GM18861 (cell line): Measurements from ENCODE around the gene TK2.
"Not testable (repeated sequence)": the region's sequence is repeated elsewhere in the genome, so short reads cannot be mapped to it uniquely, and the experiment has no call there.

ENCODE experiments used
- ATAC-seq: cut with Tn5 transposase; IDR thresholded peaks from one replicate; pipeline ENCODE4 v1.9.1; 2021; ENCODE audit not compliant: unreplicated experiment

TK2 gene

GRCh38 chr16:66521252-66521713 is 28.6 kb downstream of the TK2 start:
- ATAC-seq, result no peak

- no peak for ATAC-seq
Observed at GRCh38 chr16:66520406-66521170, 29.3 kb downstream of the TK2 start.

- no peak for ATAC-seq
Observed at GRCh38 chr16:66519482-66520373, 30.2 kb downstream of the TK2 start.

- ATAC-seq, result no peak
Observed at GRCh38 chr16:66517586-66518263, 32.2 kb downstream of the TK2 start.

- ATAC-seq, result peak; percentile 92
Observed at GRCh38 chr16:66516808-66517585, 32.9 kb downstream of the TK2 start.

GRCh38 chr16:66516509-66516807 is 33.5 kb downstream of the TK2 start:
- no peak for ATAC-seq

- ATAC-seq, result no peak
Observed at GRCh38 chr16:66515596-66516508, 34.1 kb downstream of the TK2 start.

- not testable (repeated sequence) for ATAC-seq
Observed at GRCh38 chr16:66514980-66515595, 34.8 kb downstream of the TK2 start.

GRCh38 chr16:66514391-66514790 is 35.5 kb downstream of the TK2 start:
- ATAC-seq, result not testable (repeated sequence)

- no peak for ATAC-seq
Observed at GRCh38 chr16:66513111-66513723, 36.7 kb downstream of the TK2 start.

GRCh38 chr16:66512272-66513110 is 37.4 kb downstream of the TK2 start:
- ATAC-seq, result no peak

- ATAC-seq, result no peak
Observed at GRCh38 chr16:66511602-66512271, 38.2 kb downstream of the TK2 start.

- ATAC-seq, result no peak
Observed at GRCh38 chr16:66510711-66511601, 39.0 kb downstream of the TK2 start.

- ATAC-seq, result no peak
Observed at GRCh38 chr16:66510298-66510697, 39.6 kb downstream of the TK2 start.

GRCh38 chr16:66509576-66509975 is 40.3 kb downstream of the TK2 start:
- ATAC-seq, result no peak

- no peak for ATAC-seq
Observed at GRCh38 chr16:66508914-66509496, 40.9 kb downstream of the TK2 start.
